ENCODE data around the gene TRPM8.

Gene TRPM8

DNA sequence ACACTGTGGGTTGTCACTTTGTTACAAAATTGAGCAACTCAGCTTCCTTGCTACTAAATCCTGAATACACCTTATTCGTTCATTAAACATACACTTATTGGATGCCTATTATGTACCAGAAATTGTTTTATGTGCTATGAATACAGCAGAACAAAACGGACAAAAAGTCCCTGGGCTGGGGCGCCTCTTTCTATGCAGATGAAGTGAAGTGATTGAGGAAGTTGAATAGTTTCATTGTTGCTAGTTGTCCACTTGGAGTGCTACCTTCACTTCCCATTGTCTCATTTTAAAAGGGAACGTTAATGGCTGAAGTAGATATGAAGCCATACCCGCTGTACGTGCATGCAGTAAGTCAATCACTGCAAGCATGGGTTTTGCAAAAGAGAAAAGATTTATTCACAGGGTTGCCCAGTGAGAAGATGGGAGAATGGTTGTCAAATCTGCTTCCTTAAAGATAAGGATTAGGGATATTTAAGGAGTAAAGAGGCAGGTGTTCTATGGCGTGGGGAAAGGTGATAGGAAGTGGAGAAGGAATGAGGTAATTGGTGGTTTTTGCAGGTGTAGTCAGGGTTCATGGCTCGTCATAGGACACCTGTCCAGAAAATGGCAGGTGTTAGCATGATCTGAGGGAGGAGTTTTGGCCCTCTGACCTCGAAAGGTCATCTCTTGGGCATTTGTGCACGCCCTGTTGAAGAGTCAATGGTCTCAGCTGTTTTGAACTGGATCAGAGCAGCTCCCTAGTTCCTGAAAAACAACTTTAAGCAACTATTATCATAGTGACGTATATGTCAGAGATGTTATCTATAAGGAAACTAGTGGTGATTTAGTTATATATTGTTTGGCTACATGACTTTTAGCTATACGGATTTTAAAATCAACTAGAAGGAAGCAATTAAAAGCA lies 23.5 kb downstream of the TRPM8 start:
- DNase-seq (ENCODE audit: low read depth): no peak
- no peak for TF ChIP-seq MYC (IDR thresholded peaks at IDR 0.05; ENCODE audit: low read depth, low read length)
- H3K4me3 ChIP-seq (ENCODE audit: low read depth, low read length): no peak overlapping the region

DNA sequence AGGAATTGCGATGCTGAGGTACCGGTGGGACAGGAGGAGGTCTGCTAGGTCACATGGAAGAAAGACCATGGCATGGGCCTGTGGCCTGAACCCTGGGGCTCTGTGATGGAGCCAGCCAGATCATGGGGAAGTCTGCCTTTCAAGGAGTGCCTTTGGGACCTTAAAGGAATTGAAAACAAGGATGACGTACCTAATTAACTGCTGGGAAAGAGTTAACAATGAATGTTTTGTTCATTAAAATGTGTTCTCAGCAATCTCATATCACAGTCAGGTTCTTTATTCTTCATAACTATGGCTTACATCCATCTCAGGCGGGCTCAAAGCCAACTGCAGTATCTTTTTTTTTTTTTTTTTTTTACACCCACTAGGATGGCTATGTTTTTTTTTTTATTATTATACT lies 25.6 kb downstream of the TRPM8 start:
- TF ChIP-seq, protein P1, sequence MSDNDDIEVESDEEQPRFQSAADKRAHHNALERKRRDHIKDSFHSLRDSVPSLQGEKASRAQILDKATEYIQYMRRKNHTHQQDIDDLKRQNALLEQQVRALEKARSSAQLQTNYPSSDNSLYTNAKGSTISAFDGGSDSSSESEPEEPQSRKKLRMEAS (IDR thresholded peaks at IDR 0.05; ENCODE audit: low read depth, low read length): no peak
- TF ChIP-seq POLR2A (IDR thresholded peaks at IDR 0.05; ENCODE audit: extremely low read depth, insufficient read length): no peak

DNA sequence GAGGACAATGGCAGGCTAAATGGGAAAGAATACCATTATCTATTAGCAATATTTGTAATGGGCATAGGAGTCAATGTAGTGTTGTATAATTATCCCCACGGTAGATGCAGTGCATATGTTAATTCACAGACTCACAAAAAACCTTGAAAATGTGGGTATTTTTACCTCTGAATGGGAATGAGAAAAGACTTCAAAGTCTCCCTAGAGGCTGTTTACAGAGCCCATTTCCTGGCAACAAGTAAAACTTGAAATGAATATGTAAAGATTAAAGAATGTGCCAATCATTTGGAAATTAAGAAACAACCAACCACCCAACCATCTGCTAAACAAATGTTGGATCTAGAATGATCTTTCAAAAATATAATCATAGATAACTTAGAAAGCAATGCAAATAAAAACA lies 27.1 kb downstream of the TRPM8 start:
- TF ChIP-seq, protein P2, sequence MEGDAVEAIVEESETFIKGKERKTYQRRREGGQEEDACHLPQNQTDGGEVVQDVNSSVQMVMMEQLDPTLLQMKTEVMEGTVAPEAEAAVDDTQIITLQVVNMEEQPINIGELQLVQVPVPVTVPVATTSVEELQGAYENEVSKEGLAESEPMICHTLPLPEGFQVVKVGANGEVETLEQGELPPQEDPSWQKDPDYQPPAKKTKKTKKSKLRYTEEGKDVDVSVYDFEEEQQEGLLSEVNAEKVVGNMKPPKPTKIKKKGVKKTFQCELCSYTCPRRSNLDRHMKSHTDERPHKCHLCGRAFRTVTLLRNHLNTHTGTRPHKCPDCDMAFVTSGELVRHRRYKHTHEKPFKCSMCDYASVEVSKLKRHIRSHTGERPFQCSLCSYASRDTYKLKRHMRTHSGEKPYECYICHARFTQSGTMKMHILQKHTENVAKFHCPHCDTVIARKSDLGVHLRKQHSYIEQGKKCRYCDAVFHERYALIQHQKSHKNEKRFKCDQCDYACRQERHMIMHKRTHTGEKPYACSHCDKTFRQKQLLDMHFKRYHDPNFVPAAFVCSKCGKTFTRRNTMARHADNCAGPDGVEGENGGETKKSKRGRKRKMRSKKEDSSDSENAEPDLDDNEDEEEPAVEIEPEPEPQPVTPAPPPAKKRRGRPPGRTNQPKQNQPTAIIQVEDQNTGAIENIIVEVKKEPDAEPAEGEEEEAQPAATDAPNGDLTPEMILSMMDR (IDR thresholded peaks at IDR 0.05; ENCODE audit: low read depth, low read length): no peak
- TF ChIP-seq POLR2A (IDR thresholded peaks at IDR 0.05; ENCODE audit: extremely low read depth, insufficient read length): no peak
- TF ChIP-seq, protein P1 (IDR thresholded peaks at IDR 0.05; ENCODE audit: low read depth, low read length): no peak
- no peak for TF ChIP-seq MYC (IDR thresholded peaks at IDR 0.05; ENCODE audit: low read depth, low read length)
- DNase-seq (ENCODE audit: low read depth): no peak
- H3K4me3 ChIP-seq (ENCODE audit: low read depth, low read length): no peak overlapping the region

More for the DNA sequence above, 25.6 kb downstream of the TRPM8 start:
- no peak overlapping the region for H3K4me3 ChIP-seq (ENCODE audit: low read depth, low read length)
- no peak for DNase-seq (ENCODE audit: low read depth)

DNA sequence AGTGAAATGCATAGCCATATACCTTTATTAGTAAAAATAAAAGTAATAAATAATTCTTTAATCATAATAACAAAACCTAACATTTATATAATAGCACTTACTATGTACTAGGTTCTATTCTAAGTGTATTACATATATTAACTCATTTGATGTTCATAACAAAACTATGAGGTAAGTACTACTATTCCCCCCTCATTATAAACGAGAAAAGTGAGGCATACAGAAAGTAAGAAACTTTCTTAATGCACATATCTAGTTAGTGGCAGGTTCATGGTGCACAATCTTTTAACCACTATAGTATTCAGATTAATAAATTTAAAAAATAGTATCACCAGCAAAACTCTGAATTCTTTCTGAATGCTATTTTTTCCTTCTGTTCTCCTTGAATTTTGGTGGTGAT lies 27.5 kb downstream of the TRPM8 start:
- no peak for DNase-seq (ENCODE audit: low read depth)
- no peak overlapping the region for H3K4me3 ChIP-seq (ENCODE audit: low read depth, low read length)
- TF ChIP-seq, protein P1 (IDR thresholded peaks at IDR 0.05; ENCODE audit: low read depth, low read length): no peak

DNA sequence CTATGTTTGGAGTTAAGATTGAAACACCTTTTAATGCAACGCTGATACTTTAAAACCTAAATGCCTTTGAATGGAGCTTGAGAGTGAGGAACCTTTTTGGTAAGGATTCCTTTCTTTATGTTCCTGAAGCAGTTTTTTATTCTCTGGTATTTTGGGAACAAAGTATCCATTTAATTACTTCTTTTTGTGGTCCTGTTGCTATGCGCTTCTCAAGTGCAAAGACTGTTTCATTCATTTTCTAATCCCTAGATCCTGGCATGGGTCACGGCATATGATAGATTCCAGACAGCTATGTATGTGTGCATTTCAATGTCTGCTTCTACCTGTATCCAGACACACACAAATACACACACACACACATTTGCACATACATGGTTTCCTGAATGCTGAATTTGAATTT lies 28.0 kb downstream of the TRPM8 start:
- TF ChIP-seq, protein P2 (IDR thresholded peaks at IDR 0.05; ENCODE audit: low read depth, low read length): no peak
- TF ChIP-seq, protein P1 (IDR thresholded peaks at IDR 0.05; ENCODE audit: low read depth, low read length): no peak
- TF ChIP-seq POLR2A (IDR thresholded peaks at IDR 0.05; ENCODE audit: extremely low read depth, insufficient read length): no peak
- DNase-seq (ENCODE audit: low read depth): no peak
- H3K4me3 ChIP-seq (ENCODE audit: low read depth, low read length): no peak overlapping the region

DNA sequence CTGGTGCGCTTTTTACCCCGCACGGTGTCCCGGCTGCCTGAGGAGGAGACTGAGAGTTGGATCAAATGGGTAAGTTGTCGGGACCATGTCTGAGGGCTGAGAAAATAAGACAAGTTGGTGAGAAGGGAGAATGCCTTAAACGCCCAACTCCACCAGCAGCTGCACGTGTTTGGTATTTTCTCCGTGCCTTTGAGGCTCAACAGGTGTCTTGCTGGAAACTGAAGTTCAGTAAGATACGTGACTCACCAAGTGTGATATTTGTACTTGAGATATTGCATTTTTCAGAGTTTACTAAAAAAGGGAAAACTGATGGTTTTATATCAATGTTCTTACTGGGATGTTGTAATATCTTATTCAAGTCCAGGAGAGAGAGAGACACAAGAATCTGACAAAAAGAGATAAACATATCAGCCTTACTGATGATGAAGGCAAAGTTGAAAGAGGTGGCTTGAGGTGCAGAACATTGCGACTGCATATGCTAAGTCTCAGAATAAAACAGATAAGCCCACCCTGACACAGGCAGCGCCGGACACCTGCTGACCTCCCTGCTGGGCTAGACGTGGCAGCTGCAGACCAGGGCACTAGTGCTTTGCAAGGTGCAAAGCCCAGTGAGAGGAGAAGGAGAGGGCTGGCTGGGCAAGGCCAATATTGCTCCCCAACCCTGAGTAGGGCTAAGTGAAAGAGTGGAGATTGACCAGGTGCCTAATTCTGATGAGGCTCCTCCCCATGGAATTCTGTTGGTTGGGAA lies 33.1 kb downstream of the TRPM8 start:
- DNase-seq (ENCODE audit: low read depth): no peak
- no peak overlapping the region for H3K4me3 ChIP-seq (ENCODE audit: low read depth, low read length)
- TF ChIP-seq MYC (IDR thresholded peaks at IDR 0.05; ENCODE audit: low read depth, low read length) (no peak), POLR2A (IDR thresholded peaks at IDR 0.05; ENCODE audit: extremely low read depth, insufficient read length) (no peak)
- TF ChIP-seq, protein P2 (IDR thresholded peaks at IDR 0.05; ENCODE audit: low read depth, low read length): no peak
- TF ChIP-seq, protein P1 (IDR thresholded peaks at IDR 0.05; ENCODE audit: low read depth, low read length): no peak

DNA sequence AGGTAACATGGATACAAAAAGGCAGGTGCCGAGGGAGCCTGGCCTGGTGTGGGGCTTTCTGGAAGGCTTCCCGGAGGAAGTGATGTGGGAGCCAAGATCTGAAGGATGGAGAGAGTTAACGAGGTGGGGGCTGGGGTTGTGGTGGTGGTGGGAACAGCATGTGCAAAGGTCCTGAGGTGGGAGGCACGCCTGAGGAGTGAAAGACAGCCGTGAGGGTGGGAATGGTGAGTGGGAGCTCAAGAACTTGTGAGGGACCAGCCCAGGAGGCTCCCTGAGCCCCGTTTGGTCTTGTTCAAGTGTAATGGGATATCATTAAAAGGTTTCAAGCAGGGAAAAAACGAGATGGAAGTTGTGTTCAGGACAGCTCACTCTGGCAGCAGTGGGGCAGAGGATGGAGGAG lies 35.2 kb downstream of the TRPM8 start:
- no peak overlapping the region for H3K4me3 ChIP-seq (ENCODE audit: low read depth, low read length)
- TF ChIP-seq, protein P1 (IDR thresholded peaks at IDR 0.05; ENCODE audit: low read depth, low read length): no peak
- TF ChIP-seq POLR2A (IDR thresholded peaks at IDR 0.05; ENCODE audit: extremely low read depth, insufficient read length) (no peak), MYC (IDR thresholded peaks at IDR 0.05; ENCODE audit: low read depth, low read length) (no peak)
- TF ChIP-seq, protein P2 (IDR thresholded peaks at IDR 0.05; ENCODE audit: low read depth, low read length): no peak
- DNase-seq (ENCODE audit: low read depth): no peak

All from NB4 (cell line).